Small intestine (tissue), 7 donors: ENCODE measurements around the gene DDR1. TPM values are rescaled to one million over a fixed set of nuclear protein-coding genes. Genes with fewer than 3 reads are reported as not detected.

Source experiments
- DNase-seq, 2 donors: peaks; one replicate each; pipeline versions ENCODE4 v3.0.0 to v3.0.0-alpha.2; 2013
- FAIRE-seq: peaks from 2 replicates; lab custom pipeline; 2012; peaks lifted over from hg19 to GRCh38; lab: Jason Lieb, UNC
- H3K27ac ChIP-seq, 3 donors: one replicate each; pipeline ENCODE4 v1.5.1; 2013; ENCODE audit warnings: low read length in 2 of 3, mild to moderate bottlenecking in 2 of 3, control low read depth in 1 of 3, inconsistent platforms in 1 of 3, low read depth in 1 of 3, moderate library complexity in 1 of 3
- H3K27me3 ChIP-seq, 3 donors: one replicate each; pipeline ENCODE4 v1.6.1; 2013; ENCODE audit warnings: low read length in 3 of 3, inconsistent platforms in 1 of 3; ENCODE audit not compliant: control insufficient read depth in 3 of 3, insufficient read depth in 3 of 3
- H3K36me3 ChIP-seq, 3 donors: one replicate each; pipeline ENCODE4 v1.6.1; 2013; ENCODE audit warnings: low read length in 3 of 3, inconsistent platforms in 1 of 3, low read depth in 1 of 3, mild to moderate bottlenecking in 1 of 3, moderate library complexity in 1 of 3; ENCODE audit not compliant: control insufficient read depth in 3 of 3, insufficient read depth in 2 of 3
- H3K4me1 ChIP-seq, 3 donors: one replicate each; pipeline ENCODE4 v1.6.1; 2013; ENCODE audit warnings: low read length in 2 of 3, inconsistent platforms in 1 of 3, low read depth in 1 of 3, mild to moderate bottlenecking in 1 of 3, moderate library complexity in 1 of 3; ENCODE audit not compliant: control insufficient read depth in 3 of 3, insufficient read depth in 2 of 3
- H3K4me3 ChIP-seq, 3 donors: one replicate each; pipeline ENCODE4 v1.5.1; 2013; ENCODE audit warnings: low read length in 3 of 3, control low read depth in 1 of 3, inconsistent platforms in 1 of 3, low read depth in 1 of 3, mild to moderate bottlenecking in 1 of 3, moderate library complexity in 1 of 3
- H3K9me3 ChIP-seq, 2 donors: one replicate each; pipeline ENCODE4 v1.6.1; 2013; ENCODE audit warnings: low read depth in 1 of 2, low read length in 1 of 2; ENCODE audit not compliant: control insufficient read depth in 2 of 2, insufficient read depth in 1 of 2
- WGBS, 3 donors: extraction: QIAGEN DNeasy Blood & Tissue Kit; methylation state at CpG; one replicate each; pipeline ENCODE4 v1.1.7; 2013; 5-methylcytosine and 5-hydroxymethylcytosine counted together
- polyA plus RNA-seq, 4 donors: library from polyadenylated mRNA; stranded (reverse) in 3 of 4; unstranded in 1 of 4; fragments of 200-250 nt in 3 of 4; fragments of 120-200 nt in 1 of 4; gene quantifications; one replicate each; pipeline versions ENCODE4 v1.2.1 to v1.2.3, GENCODE V29; 2013
- donor health status: healthy with polysubstance abuse.
- donor health status: control.
- donor health status: control.
- donor health status: Bipolar disorder and iron deficiency.
- donor health status: healthy.

Gene DDR1
- polyA plus RNA-seq, 4 donors = 45.7 to 185 (median 66.5) TPM

GRCh38 chr6:30930506-30930905 is 46.2 kb downstream of the DDR1 start:
- FAIRE-seq = no peak
- Histone ChIP-seq H3K9me3 (peaks cover 0 to 11% of the 10 kb centered on the region in 2 donors), H3K4me3 (no peak overlapping the region), H3K4me1 (peaks cover 0 to 36% (median 9%) of the 10 kb centered on the region in 3 donors), H3K27me3 (no peaks in the 10 kb centered on the region), H3K27ac (no peak overlapping the region), H3K36me3 (peaks cover 3 to 15% (median 3%) of the 10 kb centered on the region in 3 donors)
- WGBS, 3 donors = 89 to 95% (median 90%) methylated on average over 4 of the region's 4 CpGs
- DNase-seq = no peak

GRCh38 chr6:30931272-30931671 is 47.0 kb downstream of the DDR1 start:
- H3K27me3 ChIP-seq = no peaks in the 10 kb centered on the region
- H3K9me3 ChIP-seq = peaks cover 0 to 11% of the 10 kb centered on the region in 2 donors
- 70 to 78% (median 73%) methylated on average over 8 of the region's 8 CpGs for WGBS, 3 donors
- H3K36me3 ChIP-seq = peaks cover 0 to 7% (median 0%) of the 10 kb centered on the region in 3 donors
- no peak overlapping the region for H3K27ac ChIP-seq
- FAIRE-seq (no peak), DNase-seq (no peak)
- H3K4me3 ChIP-seq = no peak overlapping the region
- H3K4me1 ChIP-seq = peaks cover 0 to 36% (median 9%) of the 10 kb centered on the region in 3 donors

GRCh38 chr6:30931969-30932645 is 47.8 kb downstream of the DDR1 start, which contains the start of gene SFTA2:
Gene SFTA2, minus strand, starts transcription at chr6:30932170. Its CDS starts 74 bp downstream, at chr6:30932096.
- FAIRE-seq (no peak), DNase-seq (peak; percentile 45 to 55)
- Histone ChIP-seq H3K27ac (peak within 1 kb of the TSS in 1 of 3 donors; percentile 21), H3K27me3 (no peaks in the 10 kb centered on the region), H3K9me3 (peaks cover 0 to 11% of the 10 kb centered on the region in 2 donors), H3K36me3 (no peaks in the 10 kb centered on the region), H3K4me1 (peaks cover 0 to 36% (median 9%) of the 10 kb centered on the region in 3 donors), H3K4me3 (no peak within 1 kb of the TSS)
- 34 to 61% (median 38%) methylated on average over 7 of the region's 7 CpGs for WGBS, 3 donors

GRCh38 chr6:30932665-30933365 is 48.5 kb downstream of the DDR1 start:
- Histone ChIP-seq H3K4me3 (no peak overlapping the region), H3K27me3 (no peaks in the 10 kb centered on the region), H3K27ac (peak overlapping the region in 1 of 3 donors; percentile 11), H3K9me3 (peaks cover 0 to 11% of the 10 kb centered on the region in 2 donors), H3K36me3 (no peaks in the 10 kb centered on the region), H3K4me1 (peaks cover 0 to 36% (median 9%) of the 10 kb centered on the region in 3 donors)
- WGBS, 3 donors = 61 to 75% (median 67%) methylated on average over 6 of the region's 6 CpGs
- DNase-seq (no peak), FAIRE-seq (no peak)

- peak; percentile 56 to 85 for DNase-seq
- H3K27ac ChIP-seq = peak overlapping the region in 1 of 3 donors; percentile 76
- 14 to 19% (median 19%) methylated on average over 3 of the region's 3 CpGs for WGBS, 3 donors
Measured at GRCh38 chr6:30935018-30935417, 50.7 kb downstream of the DDR1 start.

GRCh38 chr6:30937265-30937664 is 52.9 kb downstream of the DDR1 start:
- Histone ChIP-seq H3K9me3 (no peaks in the 10 kb centered on the region), H3K4me1 (peaks cover 0 to 37% (median 10%) of the 10 kb centered on the region in 3 donors), H3K4me3 (no peak overlapping the region), H3K36me3 (no peaks in the 10 kb centered on the region), H3K27me3 (peaks cover 0 to 2% (median 0%) of the 10 kb centered on the region in 3 donors), H3K27ac (no peak overlapping the region)
- FAIRE-seq = no peak
- WGBS, 3 donors = 81 to 84% (median 83%) methylated on average over 6 of the region's 6 CpGs
- DNase-seq = no peak

More at GRCh38 chr6:30935018-30935417, 50.7 kb downstream of the DDR1 start:
- Histone ChIP-seq H3K36me3 (no peaks in the 10 kb centered on the region), H3K4me3 (no peak overlapping the region), H3K4me1 (peaks cover 0 to 39% (median 9%) of the 10 kb centered on the region in 3 donors), H3K9me3 (no peaks in the 10 kb centered on the region), H3K27me3 (no peaks in the 10 kb centered on the region)
- FAIRE-seq = no peak

GRCh38 chr6:30938730-30939129 is 54.4 kb downstream of the DDR1 start:
- Histone ChIP-seq H3K27ac (no peak overlapping the region), H3K4me3 (no peak overlapping the region), H3K4me1 (peaks cover 0 to 33% (median 6%) of the 10 kb centered on the region in 3 donors), H3K36me3 (no peaks in the 10 kb centered on the region), H3K9me3 (no peaks in the 10 kb centered on the region), H3K27me3 (peaks cover 0 to 5% (median 2%) of the 10 kb centered on the region in 3 donors)
- FAIRE-seq (no peak), DNase-seq (no peak)
- WGBS, 3 donors = 70 to 81% (median 71%) methylated on average over 4 of the region's 4 CpGs

GRCh38 chr6:30939473-30939872 is 55.2 kb downstream of the DDR1 start:
- no peak for FAIRE-seq
- Histone ChIP-seq H3K4me1 (peaks cover 0 to 27% (median 6%) of the 10 kb centered on the region in 3 donors), H3K27me3 (peaks cover 0 to 5% (median 2%) of the 10 kb centered on the region in 3 donors), H3K4me3 (no peak overlapping the region), H3K9me3 (no peaks in the 10 kb centered on the region), H3K27ac (peak overlapping the region in 1 of 3 donors; percentile 38), H3K36me3 (no peaks in the 10 kb centered on the region)
- WGBS, 3 donors = 48 to 62% (median 61%) methylated on average over 3 of the region's 3 CpGs
- peak in 1 of 2 donors; percentile 33 for DNase-seq
